Fibroblast of skin of back (primary cell): ENCODE results near the gene SPIRE1.
"Not testable (repeated sequence)": the region's sequence is repeated elsewhere in the genome, so short reads cannot be mapped to it uniquely, and the experiment has no call there.

Experiments used
- DNase-seq: peaks from one replicate; pipeline ENCODE4 v3.0.0-alpha.2; 2013

The SPIRE1 gene

DNA sequence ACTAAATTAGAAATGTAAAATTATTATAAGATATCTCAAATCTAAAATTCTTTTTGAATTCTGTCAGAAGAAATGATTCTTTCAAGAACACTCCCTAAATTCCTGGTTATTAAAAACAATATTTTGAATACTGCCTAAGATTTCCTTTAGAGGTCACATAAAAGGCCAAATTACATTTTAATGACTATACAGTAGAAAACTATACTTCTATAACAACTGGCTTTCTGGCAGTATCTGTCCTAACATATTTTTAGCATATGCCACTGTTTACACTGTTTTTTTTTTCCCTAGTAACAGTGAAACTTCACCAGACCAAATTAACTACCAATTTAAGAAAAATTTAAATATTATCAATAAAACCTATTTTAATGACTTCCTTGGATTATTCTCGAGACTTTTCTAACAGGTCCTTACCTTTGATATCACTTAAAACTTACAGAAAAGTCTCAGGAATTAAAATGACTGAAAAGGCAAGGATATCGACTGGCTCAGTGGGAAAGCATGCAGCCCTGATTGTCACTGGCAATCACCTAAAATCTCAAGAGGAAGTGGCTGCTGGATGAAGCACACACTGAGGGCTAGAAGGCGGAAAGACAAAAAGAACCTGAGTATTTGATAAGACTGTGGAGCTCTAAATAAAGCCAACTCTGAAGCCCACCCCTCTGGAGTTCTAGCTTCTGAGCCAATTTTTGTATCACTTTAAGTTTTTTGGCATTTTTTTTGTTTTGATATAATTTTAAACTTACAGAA is 59.6 kb downstream of the SPIRE1 start:
- DNase-seq: peak; percentile 77

- peak; percentile 93 for DNase-seq
Observed at GRCh38 chr18:12597760-12598159, 60.1 kb downstream of the SPIRE1 start.

DNA sequence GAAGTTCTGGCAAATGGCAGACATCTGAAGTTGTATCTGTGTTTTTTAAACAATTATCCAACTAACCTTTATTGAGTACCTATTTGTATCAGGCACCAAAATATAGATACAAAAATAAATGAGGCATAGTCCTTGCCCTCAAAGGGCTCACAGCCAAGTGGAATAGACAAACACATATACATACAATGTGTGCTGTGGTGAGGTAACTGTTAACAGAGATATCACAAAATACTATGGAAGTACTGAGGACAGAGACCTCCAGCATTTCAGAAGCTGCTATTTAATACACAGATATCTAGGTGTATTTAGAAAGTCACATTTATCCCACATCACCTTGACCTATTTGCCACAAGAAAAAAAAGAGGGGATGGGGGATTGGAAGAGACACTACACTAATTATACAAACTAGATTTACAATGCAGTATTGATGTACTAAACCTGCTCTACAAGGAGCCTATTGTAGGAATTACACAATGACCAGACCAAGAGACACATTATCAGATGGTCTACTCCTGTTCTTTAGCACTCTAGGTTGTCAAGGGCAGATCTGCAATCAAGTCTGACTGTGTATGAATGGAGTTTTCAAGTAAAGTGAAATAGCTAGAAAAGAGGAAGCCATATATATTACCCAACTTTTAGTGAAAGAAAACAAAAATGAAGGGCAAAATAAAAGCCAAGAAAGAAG is 62.2 kb downstream of the SPIRE1 start:
- DNase-seq: no peak

GRCh38 chr18:12593866-12594265 is 64.0 kb downstream of the SPIRE1 start:
- no peak for DNase-seq

GRCh38 chr18:12592597-12593127 is 65.2 kb downstream of the SPIRE1 start:
- no peak for DNase-seq

GRCh38 chr18:12589448-12589847 is 68.5 kb downstream of the SPIRE1 start:
- DNase-seq: no peak

DNA sequence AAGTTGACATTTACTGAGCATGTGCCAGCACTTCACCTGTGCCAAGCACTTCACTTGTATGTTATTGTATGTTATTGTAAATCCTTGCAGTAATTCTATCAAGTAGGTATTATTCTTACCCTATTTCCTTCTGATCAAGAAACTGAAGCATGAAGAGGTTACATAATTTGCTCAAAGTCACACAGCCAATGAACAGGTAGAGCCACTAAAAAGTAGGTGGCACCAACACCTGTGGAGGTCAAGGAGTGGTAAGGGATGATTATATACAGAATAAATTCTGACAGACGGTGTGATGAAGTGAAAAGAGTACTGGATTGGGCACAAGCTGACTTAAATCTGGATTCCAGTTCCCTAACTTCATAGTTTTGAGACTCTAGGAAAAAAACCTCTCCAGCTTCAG is 71.0 kb downstream of the SPIRE1 start:
- no peak for DNase-seq

DNA sequence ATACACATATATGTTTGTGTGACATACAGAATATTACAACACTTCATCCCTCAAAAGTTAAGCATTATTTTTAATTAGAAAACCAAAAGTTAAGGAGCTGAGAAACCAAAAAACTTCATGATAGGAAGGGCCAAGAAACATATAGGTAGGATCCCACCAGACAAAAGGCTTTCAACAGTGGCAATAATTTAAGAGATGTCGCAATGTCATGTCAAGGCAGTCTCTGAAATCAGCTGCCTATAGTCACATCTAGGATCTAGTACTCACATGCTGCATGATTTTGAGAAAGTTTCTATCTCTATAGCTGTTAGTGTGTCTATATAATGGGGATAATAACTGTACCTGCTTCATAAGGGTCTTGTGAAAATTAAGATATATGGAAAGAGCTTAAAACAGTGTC is 72.7 kb downstream of the SPIRE1 start:
- no peak for DNase-seq

DNA sequence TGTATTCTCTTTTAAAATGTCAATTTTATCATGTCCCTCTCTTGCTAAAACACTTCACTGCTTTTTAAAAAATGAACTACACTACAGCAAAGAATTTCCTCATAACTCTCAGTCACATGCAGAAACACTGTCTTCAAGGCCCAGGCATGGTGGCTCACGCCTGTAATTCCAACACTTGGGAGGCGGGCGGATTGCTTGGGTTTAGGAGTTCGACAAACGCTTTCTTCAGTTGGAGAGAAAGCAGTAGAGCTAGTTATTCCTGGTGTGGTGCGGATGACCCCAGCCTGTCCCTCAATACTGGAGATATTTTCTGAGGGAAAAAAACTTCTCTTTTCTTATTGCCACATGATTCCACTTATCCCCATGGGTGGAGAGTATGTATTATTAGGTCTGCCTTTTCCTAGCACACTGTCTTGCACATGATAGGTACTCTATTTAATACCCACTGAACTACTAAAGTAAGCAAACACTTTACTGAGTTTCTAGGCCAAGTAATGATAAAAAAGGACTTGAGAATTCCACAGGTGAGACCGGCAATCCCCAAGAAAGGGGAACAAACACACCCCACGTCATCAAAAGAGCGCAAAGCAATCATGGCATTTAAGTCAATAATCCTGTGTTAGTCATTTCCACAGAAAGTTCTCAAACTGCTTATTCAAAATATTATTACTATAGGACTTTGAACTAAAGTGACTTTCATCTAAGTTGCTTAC is 77.1 kb downstream of the SPIRE1 start:
- DNase-seq: no peak

DNA sequence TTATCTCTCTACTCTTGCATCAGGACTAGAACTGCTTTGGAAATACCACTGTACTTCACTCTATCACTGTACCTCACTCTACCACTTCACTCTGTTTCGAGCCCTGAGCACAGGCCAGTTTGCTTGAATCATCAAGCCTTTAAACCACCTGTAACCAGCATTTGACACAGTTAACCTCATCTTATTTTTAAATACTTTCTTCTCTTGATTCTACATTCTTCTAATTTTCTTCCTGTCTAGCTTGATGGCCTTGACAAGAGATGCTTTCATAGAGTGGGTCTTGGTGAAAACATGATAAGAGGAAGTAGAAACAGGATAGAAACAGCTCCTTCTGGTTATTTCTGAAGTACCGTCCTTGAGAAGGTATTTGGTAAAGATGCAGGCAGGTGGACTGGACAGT is 78.1 kb downstream of the SPIRE1 start:
- no peak for DNase-seq

GRCh38 chr18:12577848-12578247 is 80.1 kb downstream of the SPIRE1 start:
- no peak for DNase-seq

DNA sequence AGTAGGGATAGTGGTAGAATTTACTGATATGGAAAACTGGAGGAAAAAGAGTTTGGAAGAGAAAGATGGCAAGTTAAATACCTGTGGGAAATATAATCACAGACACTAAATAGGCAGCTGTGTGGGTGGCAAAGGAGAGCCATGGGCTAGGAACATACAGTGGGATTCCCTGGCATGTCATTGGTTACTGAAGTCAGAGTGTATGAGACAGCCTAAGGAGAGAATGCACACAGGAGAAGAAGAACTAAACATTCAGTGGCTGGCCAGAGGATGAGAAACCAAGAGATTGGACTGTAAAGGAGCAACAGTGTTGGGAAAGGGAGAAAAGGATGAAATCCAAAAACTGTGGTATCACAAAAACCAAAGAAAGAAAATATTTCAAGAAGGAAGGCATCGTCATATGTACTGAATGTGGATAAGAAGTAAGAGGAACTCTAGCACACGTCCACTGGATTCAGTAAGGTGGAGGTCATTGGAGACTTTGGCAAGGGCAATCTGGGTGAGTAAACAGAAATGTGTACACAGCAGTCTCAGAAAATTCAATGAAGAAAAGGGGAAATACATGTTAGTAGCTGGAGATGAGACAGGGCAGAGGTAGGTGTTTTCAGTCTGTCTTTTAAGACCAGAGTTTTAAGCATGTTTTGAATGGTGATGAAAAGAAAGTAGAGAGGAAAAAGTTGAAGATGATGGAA is 83.3 kb downstream of the SPIRE1 start:
- no peak for DNase-seq

- DNase-seq: no peak
Observed at GRCh38 chr18:12571630-12572029, 86.3 kb downstream of the SPIRE1 start.

DNA sequence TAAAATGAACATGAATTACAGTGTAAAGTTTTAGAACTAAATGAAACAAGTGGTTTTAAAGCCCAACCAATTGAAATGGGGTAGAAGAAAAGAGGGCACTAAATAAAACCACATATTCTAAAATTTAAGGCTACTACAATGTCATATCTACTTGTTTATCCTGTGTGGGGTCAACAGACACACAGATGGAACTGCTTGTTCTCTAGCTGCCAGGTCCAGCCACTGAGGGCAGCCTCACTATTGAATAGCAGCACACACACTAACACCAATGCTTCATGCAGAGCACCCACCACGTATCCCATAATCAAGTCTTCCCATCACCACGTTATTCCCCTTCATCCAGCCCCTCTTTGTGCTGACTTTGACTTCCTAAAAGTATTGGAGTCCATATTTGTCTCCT is 88.1 kb downstream of the SPIRE1 start:
- no peak for DNase-seq

- no peak for DNase-seq
Observed at GRCh38 chr18:12567849-12568248, 90.1 kb downstream of the SPIRE1 start.

- DNase-seq: no peak
Observed at GRCh38 chr18:12564861-12565260, 93.0 kb downstream of the SPIRE1 start.

DNA sequence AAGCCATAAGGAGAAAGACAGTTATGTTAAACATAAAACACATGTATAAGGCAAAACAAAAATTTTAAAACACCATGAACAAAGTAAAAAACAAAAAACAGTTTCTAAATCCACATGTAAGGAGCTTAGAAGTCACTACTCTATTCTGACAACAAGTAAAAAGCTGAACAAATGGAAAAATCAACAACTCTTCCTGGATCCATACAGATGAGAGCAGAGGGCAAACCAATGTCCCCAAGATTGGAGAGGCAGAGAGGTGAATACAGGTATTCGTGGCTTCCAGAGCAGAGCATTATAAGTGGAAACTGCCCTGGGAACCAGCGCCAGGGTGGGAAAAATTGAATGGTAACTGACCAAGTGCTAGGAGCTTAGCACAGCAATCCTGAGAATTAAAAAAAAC is 93.5 kb downstream of the SPIRE1 start:
- DNase-seq: no peak

GRCh38 chr18:12560600-12560999 is 97.3 kb downstream of the SPIRE1 start:
- not testable (repeated sequence) for DNase-seq

- DNase-seq: no peak
Observed at GRCh38 chr18:12559319-12559718, 98.6 kb downstream of the SPIRE1 start.

- DNase-seq: no peak
Observed at GRCh38 chr18:12556946-12557806, 100.7 kb downstream of the SPIRE1 start.

GRCh38 chr18:12554796-12555388 is 103.0 kb downstream of the SPIRE1 start:
- DNase-seq: no peak
